SK-N-SH (cell line): ENCODE measurements around the gene SFI1.

ENCODE experiments used
- CHD2 ChIP-seq: fragments of 150-350 bp; IDR thresholded peaks from 2 replicates; pipeline ENCODE4 v1.6.1; 2018; ENCODE audit warnings: low read length; ENCODE audit not compliant: partially characterized antibody
- EP300 ChIP-seq, 2 experiments: IDR thresholded peaks; 2 replicates each; pipeline versions ENCODE4 v1.4.0 to v1.6.1; 2012; ENCODE audit warnings: borderline replicate concordance in 1 of 2, low read depth in 1 of 2, low read length in 1 of 2
- FOXM1 ChIP-seq: IDR thresholded peaks from 2 replicates; pipeline ENCODE4 v1.4.0; 2012; ENCODE audit warnings: low read depth, mild to moderate bottlenecking
- GABPA ChIP-seq: IDR thresholded peaks from 2 replicates; pipeline ENCODE4 v1.4.0; 2012; ENCODE audit warnings: low read depth, mild to moderate bottlenecking
- JUND ChIP-seq: IDR thresholded peaks from 2 replicates; pipeline ENCODE4 v1.4.0; 2012
- NFIC ChIP-seq: IDR thresholded peaks from 2 replicates; pipeline ENCODE4 v1.4.0; 2012; ENCODE audit warnings: borderline replicate concordance
- POLR2AphosphoS5 ChIP-seq: IDR thresholded peaks from 2 replicates; pipeline ENCODE4 v1.6.1; 2012; ENCODE audit warnings: low read depth, low read length
- RCOR1 ChIP-seq: fragments of 150-350 bp; IDR thresholded peaks from 2 replicates; pipeline ENCODE4 v1.6.1; 2017; ENCODE audit warnings: antibody characterized with exemption, low read length
- SIN3A ChIP-seq: IDR thresholded peaks from 2 replicates; pipeline ENCODE4 v1.6.1; 2012; ENCODE audit warnings: low read depth, mild to moderate bottlenecking, low read length, moderate library complexity, borderline replicate concordance
- TCF12 ChIP-seq: IDR thresholded peaks from 2 replicates; pipeline ENCODE4 v1.4.0; 2012
- YY1 ChIP-seq: IDR thresholded peaks from 2 replicates; pipeline ENCODE4 v1.4.0; 2012; ENCODE audit warnings: low read depth, mild to moderate bottlenecking
- TF ChIP-seq, protein P1 (sequence below): fragments of 200-600 bp; sonication (generic); IDR thresholded peaks from 2 replicates; pipeline ENCODE4 v1.6.1; 2017; ENCODE audit warnings: antibody characterized with exemption, mild to moderate bottlenecking, moderate library complexity
- TF ChIP-seq, protein P2 (sequence below): IDR thresholded peaks from 2 replicates; pipeline ENCODE4 v1.4.0; 2012; ENCODE audit warnings: low read depth, borderline replicate concordance
- TF ChIP-seq, protein P3 (sequence below): fragments of 150-350 bp; IDR thresholded peaks from 2 replicates; pipeline ENCODE4 v1.6.1; 2017; ENCODE audit warnings: antibody characterized with exemption, low read length, low read depth, borderline replicate concordance

DNA sequence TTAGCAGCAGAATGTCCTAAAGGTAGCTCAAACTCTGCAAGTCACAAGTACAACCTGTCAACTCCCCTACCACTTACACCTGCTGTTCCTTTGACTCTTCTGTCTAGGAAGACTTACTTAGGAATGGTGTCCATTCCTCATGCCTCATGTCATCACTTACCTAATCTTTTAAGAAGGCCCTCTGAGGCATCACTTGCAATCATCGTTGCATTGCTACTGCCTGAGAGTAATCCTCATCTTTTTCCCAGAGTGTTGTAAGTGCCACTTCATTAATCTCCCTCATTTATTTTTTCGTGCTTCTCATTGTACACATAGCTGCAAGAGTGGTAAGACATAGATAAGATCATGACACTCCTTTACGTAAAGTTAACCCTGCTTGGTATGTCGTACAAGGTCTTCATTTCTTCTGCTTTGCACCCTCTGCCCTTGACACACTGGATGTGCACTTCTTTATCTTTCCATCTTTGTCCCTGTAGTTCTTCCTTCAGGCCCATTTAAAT lies 54.6 kb downstream of the SFI1 start:
- TF ChIP-seq, protein P1, sequence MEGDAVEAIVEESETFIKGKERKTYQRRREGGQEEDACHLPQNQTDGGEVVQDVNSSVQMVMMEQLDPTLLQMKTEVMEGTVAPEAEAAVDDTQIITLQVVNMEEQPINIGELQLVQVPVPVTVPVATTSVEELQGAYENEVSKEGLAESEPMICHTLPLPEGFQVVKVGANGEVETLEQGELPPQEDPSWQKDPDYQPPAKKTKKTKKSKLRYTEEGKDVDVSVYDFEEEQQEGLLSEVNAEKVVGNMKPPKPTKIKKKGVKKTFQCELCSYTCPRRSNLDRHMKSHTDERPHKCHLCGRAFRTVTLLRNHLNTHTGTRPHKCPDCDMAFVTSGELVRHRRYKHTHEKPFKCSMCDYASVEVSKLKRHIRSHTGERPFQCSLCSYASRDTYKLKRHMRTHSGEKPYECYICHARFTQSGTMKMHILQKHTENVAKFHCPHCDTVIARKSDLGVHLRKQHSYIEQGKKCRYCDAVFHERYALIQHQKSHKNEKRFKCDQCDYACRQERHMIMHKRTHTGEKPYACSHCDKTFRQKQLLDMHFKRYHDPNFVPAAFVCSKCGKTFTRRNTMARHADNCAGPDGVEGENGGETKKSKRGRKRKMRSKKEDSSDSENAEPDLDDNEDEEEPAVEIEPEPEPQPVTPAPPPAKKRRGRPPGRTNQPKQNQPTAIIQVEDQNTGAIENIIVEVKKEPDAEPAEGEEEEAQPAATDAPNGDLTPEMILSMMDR, result no peak
- TF ChIP-seq, protein P2, sequence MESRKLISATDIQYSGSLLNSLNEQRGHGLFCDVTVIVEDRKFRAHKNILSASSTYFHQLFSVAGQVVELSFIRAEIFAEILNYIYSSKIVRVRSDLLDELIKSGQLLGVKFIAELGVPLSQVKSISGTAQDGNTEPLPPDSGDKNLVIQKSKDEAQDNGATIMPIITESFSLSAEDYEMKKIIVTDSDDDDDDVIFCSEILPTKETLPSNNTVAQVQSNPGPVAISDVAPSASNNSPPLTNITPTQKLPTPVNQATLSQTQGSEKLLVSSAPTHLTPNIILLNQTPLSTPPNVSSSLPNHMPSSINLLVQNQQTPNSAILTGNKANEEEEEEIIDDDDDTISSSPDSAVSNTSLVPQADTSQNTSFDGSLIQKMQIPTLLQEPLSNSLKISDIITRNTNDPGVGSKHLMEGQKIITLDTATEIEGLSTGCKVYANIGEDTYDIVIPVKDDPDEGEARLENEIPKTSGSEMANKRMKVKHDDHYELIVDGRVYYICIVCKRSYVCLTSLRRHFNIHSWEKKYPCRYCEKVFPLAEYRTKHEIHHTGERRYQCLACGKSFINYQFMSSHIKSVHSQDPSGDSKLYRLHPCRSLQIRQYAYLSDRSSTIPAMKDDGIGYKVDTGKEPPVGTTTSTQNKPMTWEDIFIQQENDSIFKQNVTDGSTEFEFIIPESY, result no peak
- TF ChIP-seq JUND (no peak), SIN3A (no peak), EP300 (IDR thresholded peaks at IDR 0.05; ENCODE audit: borderline replicate concordance in 1 of 2, low read depth in 1 of 2, low read length in 1 of 2) (no peak), POLR2AphosphoS5 (no peak), GABPA (no peak), YY1 (no peak), RCOR1 (no peak), FOXM1 (no peak), CHD2 (no peak), TCF12 (no peak), NFIC (no peak)
- TF ChIP-seq, protein P3, sequence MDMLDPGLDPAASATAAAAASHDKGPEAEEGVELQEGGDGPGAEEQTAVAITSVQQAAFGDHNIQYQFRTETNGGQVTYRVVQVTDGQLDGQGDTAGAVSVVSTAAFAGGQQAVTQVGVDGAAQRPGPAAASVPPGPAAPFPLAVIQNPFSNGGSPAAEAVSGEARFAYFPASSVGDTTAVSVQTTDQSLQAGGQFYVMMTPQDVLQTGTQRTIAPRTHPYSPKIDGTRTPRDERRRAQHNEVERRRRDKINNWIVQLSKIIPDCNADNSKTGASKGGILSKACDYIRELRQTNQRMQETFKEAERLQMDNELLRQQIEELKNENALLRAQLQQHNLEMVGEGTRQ, result no peak
